Endodermal cell (in vitro differentiated cells): Measurements from ENCODE around the gene RREB1. TPM values are rescaled to one million over a fixed set of nuclear protein-coding genes. Genes with fewer than 3 reads are reported as not detected.

Experiments
- DNase-seq: peaks from one replicate; pipeline ENCODE4 v3.0.0-alpha.2; 2017
- H3K27ac ChIP-seq: 2 replicates; pipeline ENCODE4 v1.5.1; 2013; ENCODE audit warnings: mild to moderate bottlenecking, low read depth, low read length, moderate library complexity
- H3K27me3 ChIP-seq: 2 replicates; pipeline ENCODE4 v1.6.1; 2013; ENCODE audit warnings: mild to moderate bottlenecking, low read length, moderate library complexity; ENCODE audit not compliant: insufficient read depth, control insufficient read depth, poor library complexity, severe bottlenecking
- H3K36me3 ChIP-seq: 2 replicates; pipeline ENCODE4 v1.7.0; 2013; ENCODE audit warnings: mild to moderate bottlenecking, low read length, moderate library complexity; ENCODE audit not compliant: control insufficient read depth, insufficient read depth
- H3K4me1 ChIP-seq: one replicate; pipeline ENCODE4 v1.7.0; 2013; ENCODE audit warnings: low read length; ENCODE audit not compliant: control insufficient read depth, insufficient read depth
- H3K4me3 ChIP-seq: 2 replicates; pipeline ENCODE4 v1.5.1; 2013; ENCODE audit warnings: mild to moderate bottlenecking, low read length, moderate library complexity
- H3K9ac ChIP-seq: 2 replicates; pipeline ENCODE4 v1.6.1; 2013; ENCODE audit warnings: mild to moderate bottlenecking, low read length, moderate library complexity; ENCODE audit not compliant: poor library complexity, severe bottlenecking; ENCODE audit errors: extremely low read depth
- H3K9me3 ChIP-seq: 2 replicates; pipeline ENCODE4 v1.6.1; 2013; ENCODE audit warnings: mild to moderate bottlenecking, low read length, moderate library complexity; ENCODE audit not compliant: control insufficient read depth
- H3K27ac Mint-ChIP-seq: 2 replicates; pipeline ENCODE4 v1.8.0; 2020; ENCODE audit warnings: mixed read lengths
- H3K27me3 Mint-ChIP-seq: 2 replicates; pipeline ENCODE4 v1.8.0; 2021; ENCODE audit warnings: mild to moderate bottlenecking, mixed read lengths; ENCODE audit not compliant: insufficient read depth
- H3K36me3 Mint-ChIP-seq: 2 replicates; pipeline ENCODE4 v1.8.0; 2020; ENCODE audit warnings: low read depth, mixed read lengths
- H3K4me1 Mint-ChIP-seq: 2 replicates; pipeline ENCODE4 v1.8.0; 2020; ENCODE audit warnings: mixed read lengths
- H3K4me3 Mint-ChIP-seq: 2 replicates; pipeline ENCODE4 v1.8.0; 2020; ENCODE audit warnings: mild to moderate bottlenecking, moderate library complexity, mixed read lengths
- H3K9me3 Mint-ChIP-seq: 2 replicates; pipeline ENCODE4 v1.8.0; 2020; ENCODE audit warnings: mild to moderate bottlenecking, mixed read lengths
- WGBS, 2 experiments: methylation state at CpG; one replicate each; pipeline versions ENCODE4 v1.1.5 to v1.1.7; 2013; ENCODE audit warnings: missing lambda C conversion rate in 2 of 2, mixed read lengths in 1 of 2; ENCODE audit not compliant: insufficient coverage in 1 of 2, insufficient read length in 1 of 2; 5-methylcytosine and 5-hydroxymethylcytosine counted together
- total RNA-seq, 2 donors: library from RNA; stranded (reverse); fragmentation: NEBNext Ultra II Directional in 1 of 2; extraction: Animal tissue kit (Norgen Biotek cat#: 25700) in 1 of 2; gene quantifications; 2 replicates in 1 of 2; 3 replicates in 1 of 2; pipeline ENCODE4 v1.2.1, GENCODE V29; 2021
- TF ChIP-seq, protein P1 (sequence below): fragments of 200-600 bp; sonication (generic); conservative IDR thresholded peaks from 2 replicates; pipeline ENCODE4 v1.5.0; 2021; ENCODE audit warnings: antibody characterized with exemption, mild to moderate bottlenecking

The RREB1 gene
- total RNA-seq, 2 donors from 2014 or later = 51.2 to 64.3 TPM

DNA sequence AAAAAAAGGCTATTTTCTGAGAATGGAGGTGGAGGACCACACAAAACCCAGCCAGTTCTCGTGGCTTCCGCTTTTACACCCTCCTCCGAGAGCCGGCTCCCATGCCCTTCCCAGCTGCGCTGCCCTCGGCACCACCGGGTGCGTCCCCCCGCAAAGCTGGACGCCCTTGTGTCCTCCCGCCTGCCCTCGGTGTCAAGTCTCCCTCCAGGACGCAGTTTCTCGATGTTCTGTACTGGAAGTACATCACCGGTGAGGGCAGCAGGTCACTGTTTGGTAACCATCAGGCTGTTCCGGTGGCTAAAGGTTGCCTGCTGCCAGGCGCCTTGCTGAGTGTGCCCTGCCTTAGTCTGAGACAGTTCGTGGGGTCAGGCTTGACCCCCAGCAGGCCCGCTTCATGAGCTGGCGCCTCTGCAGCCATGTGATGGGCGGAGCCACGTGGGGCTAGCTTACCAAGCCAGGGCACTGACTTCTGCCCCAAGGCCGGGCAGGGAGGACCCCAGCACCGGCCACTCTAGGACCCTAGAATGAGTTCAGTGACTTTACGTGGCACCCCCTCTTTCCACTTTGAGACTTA, 34.6 kb downstream of the RREB1 start:
- TF ChIP-seq, protein P1, sequence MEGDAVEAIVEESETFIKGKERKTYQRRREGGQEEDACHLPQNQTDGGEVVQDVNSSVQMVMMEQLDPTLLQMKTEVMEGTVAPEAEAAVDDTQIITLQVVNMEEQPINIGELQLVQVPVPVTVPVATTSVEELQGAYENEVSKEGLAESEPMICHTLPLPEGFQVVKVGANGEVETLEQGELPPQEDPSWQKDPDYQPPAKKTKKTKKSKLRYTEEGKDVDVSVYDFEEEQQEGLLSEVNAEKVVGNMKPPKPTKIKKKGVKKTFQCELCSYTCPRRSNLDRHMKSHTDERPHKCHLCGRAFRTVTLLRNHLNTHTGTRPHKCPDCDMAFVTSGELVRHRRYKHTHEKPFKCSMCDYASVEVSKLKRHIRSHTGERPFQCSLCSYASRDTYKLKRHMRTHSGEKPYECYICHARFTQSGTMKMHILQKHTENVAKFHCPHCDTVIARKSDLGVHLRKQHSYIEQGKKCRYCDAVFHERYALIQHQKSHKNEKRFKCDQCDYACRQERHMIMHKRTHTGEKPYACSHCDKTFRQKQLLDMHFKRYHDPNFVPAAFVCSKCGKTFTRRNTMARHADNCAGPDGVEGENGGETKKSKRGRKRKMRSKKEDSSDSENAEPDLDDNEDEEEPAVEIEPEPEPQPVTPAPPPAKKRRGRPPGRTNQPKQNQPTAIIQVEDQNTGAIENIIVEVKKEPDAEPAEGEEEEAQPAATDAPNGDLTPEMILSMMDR = no peak
- Mint-ChIP-seq H3K4me3 (no peak overlapping the region), H3K27me3 (no peaks in the 10 kb centered on the region), H3K4me1 (peaks cover 67% of the 10 kb centered on the region), H3K9me3 (no peaks in the 10 kb centered on the region), H3K36me3 (no peaks in the 10 kb centered on the region), H3K27ac (no peak overlapping the region)
- WGBS, 2 experiments = 95 to 100% methylated on average over 22 to 25 of the region's 25 CpGs
- H3K4me1 ChIP-seq = peaks cover 41% of the 10 kb centered on the region
- H3K36me3 ChIP-seq = no peaks in the 10 kb centered on the region
- no peak overlapping the region for H3K4me3 ChIP-seq
- H3K9ac ChIP-seq = no peak overlapping the region
- H3K27ac ChIP-seq = no peak overlapping the region
- peak; percentile 54 for DNase-seq
- no peaks in the 10 kb centered on the region for H3K9me3 ChIP-seq
- H3K27me3 ChIP-seq = no peaks in the 10 kb centered on the region

DNA sequence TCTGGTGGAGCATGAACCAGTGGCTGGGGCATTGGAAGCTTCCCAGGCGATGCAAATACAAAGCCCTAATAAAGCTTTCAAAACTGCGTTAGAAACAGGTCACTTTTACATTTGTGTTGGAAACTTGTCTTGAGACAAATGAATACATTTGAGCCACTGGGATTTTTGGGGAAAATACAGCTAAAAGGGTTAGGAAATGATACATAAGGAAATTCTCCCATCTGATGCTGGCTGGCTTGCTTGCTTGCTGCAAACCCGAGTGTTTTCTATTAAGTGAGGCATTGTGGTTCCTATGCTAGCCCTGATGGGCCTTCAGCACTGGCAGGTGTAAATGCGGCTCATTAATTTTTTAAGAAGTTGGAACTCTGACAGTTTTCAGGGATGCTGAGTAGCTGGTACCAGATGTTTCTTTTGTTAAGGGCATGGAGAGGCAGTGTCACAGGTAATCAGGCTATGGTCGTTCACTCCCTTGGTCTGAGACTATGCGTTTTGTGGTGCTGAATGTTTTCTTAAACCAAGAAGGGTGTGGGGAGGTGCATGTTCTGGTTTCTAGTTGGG, 35.2 kb downstream of the RREB1 start:
- Histone ChIP-seq H3K27me3 (no peaks in the 10 kb centered on the region), H3K9ac (no peak overlapping the region), H3K4me1 (peaks cover 36% of the 10 kb centered on the region), H3K9me3 (no peaks in the 10 kb centered on the region), H3K36me3 (no peaks in the 10 kb centered on the region), H3K27ac (no peak overlapping the region), H3K4me3 (no peak overlapping the region)
- H3K4me3 Mint-ChIP-seq = peak overlapping the region; percentile 3
- 80 to 94% methylated on average over 2 to 6 of the region's 6 CpGs for WGBS, 2 experiments
- TF ChIP-seq, protein P1 = no peak
- H3K27ac Mint-ChIP-seq = peak overlapping the region; percentile 53
- H3K4me1 Mint-ChIP-seq = peaks cover 67% of the 10 kb centered on the region
- no peaks in the 10 kb centered on the region for H3K27me3 Mint-ChIP-seq
- H3K9me3 Mint-ChIP-seq = no peaks in the 10 kb centered on the region
- H3K36me3 Mint-ChIP-seq = no peaks in the 10 kb centered on the region
- peak; percentile 59 for DNase-seq

GRCh38 chr6:7143476-7143974, 35.8 kb downstream of the RREB1 start:
- Mint-ChIP-seq H3K9me3 (no peaks in the 10 kb centered on the region), H3K4me3 (peak overlapping the region; percentile 3), H3K27ac (peak overlapping the region; percentile 53), H3K4me1 (peaks cover 68% of the 10 kb centered on the region), H3K36me3 (no peaks in the 10 kb centered on the region), H3K27me3 (no peaks in the 10 kb centered on the region)
- no peaks in the 10 kb centered on the region for H3K36me3 ChIP-seq
- peaks cover 32% of the 10 kb centered on the region for H3K4me1 ChIP-seq
- no peaks in the 10 kb centered on the region for H3K9me3 ChIP-seq
- whole genome bisulfite sequencing, 2 experiments = 50 to 74% methylated on average over 5 to 7 of the region's 7 CpGs
- no peak overlapping the region for H3K9ac ChIP-seq
- no peak for DNase-seq
- H3K4me3 ChIP-seq = no peak overlapping the region
- TF ChIP-seq, protein P1 = peak; percentile 55
- no peaks in the 10 kb centered on the region for H3K27me3 ChIP-seq
- no peak overlapping the region for H3K27ac ChIP-seq
